HG03196 (cell line): Measurements from ENCODE around the gene PROX2.

Experiments
- ATAC-seq: cut with Tn5 transposase; IDR thresholded peaks from one replicate; pipeline ENCODE4 v1.9.1; 2021; ENCODE audit not compliant: unreplicated experiment

The PROX2 gene

DNA sequence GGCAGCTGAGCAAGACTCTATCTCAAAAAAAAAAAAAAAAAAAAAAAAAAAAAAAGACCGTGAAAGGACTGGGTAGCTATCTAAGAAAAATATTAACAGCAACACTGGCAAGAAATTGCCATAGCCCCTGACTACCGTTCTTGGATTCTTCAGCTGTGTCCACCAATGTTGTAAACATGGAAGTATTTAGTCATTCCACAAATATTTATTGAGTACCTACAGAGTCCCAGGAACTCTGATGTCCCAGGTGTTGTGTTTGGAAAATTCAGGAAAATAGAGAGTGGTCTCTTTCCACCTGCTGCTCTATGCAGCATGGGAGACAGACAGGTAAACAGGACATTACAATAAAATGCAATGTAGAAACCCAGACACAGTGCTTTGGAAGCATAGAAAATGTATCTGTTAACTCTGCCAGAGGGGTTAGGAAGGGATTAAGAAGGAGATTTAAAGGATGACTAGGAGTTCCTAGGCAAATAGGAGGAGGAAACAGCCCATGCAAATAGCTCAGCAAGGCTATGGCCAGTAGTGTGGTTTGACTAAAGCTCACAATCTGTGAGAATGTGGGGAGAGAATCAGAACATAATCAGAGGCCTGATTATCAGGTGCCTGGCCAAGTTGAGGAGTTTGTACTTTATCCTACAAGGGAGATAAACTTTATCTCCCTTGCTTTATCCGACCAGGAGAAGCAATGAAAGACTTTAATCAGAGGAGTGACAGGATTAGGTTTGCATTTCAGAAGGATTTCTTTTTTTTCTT lies 3.7 kb upstream of the PROX2 start:
- ATAC-seq: no peak

DNA sequence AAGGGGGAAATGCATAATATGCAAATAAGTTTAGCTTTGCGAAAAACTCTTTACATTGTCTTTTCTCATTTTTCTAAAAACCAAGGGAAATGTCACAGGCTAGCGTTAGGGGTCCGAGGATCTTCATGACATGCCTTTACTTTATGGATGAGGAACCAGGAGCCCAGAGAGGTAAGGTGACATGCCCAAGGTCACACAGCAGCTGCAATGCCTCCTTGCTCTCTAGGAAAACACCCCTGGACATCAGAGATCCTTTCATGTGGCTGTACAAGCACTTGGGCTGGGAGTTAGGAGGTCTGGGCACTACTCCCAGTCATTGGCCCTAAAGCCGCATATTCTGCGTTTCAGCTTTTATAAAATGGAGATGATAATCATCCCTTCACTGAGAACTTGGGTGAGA lies 741 bp downstream of the PROX2 start:
- no peak for ATAC-seq

DNA sequence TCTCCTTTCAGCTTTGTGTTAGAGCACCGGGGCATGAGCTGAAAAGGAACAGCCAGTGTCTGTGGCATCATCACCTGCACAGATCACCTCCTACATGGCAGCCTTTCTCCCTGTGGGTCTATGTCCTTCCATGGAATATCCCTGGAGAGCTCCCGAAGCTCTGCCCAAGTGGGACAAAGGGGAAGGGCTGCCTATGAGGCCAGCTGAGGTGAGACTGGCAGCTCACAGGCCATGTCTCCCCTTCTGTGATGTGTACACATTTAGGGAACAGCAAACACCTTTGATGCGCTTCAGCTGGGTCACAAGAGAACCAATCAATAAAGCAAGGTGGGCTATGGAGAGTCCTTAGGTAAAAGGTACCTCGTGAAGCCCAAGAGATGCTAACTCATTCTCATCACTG lies 4.1 kb downstream of the PROX2 start:
- no peak for ATAC-seq

DNA sequence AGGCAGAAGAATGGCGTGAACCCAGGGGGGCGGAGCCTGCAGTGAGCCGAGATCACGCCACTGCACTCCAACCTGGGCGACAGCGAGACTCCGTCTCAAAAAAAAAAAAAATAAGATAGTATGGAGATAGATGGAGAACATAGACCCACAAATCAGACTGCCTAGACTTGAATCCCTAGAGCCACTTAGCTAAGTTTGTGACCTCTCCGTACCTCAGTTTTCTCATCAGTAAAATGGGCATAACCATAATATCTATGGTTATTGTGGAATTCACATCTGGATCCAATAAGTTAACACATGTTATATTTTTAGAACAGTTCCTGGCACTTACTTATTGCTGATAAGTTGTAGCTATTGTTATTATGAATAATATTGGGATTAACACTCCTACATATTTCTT lies 7.2 kb downstream of the PROX2 start:
- no peak for ATAC-seq

DNA sequence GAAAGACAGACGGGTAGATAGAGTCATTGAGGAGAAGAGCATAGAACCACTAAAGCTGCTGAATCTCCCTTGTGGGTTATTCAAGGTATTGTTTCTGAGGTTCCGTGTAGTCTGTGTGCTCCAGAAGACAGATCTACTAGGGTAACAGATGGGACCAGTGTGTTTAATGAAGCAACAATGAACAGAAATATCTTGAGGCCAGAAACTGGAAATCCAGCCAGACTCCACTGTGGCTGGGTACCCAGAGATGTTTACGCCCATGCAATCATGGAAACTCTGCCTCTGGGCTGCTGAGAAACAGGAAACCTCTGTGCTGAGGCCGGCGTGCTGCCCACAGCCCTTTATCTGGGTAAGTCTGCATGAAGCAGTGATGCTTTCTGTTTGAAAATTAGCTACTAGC lies 8.3 kb downstream of the PROX2 start:
- ATAC-seq: no peak

DNA sequence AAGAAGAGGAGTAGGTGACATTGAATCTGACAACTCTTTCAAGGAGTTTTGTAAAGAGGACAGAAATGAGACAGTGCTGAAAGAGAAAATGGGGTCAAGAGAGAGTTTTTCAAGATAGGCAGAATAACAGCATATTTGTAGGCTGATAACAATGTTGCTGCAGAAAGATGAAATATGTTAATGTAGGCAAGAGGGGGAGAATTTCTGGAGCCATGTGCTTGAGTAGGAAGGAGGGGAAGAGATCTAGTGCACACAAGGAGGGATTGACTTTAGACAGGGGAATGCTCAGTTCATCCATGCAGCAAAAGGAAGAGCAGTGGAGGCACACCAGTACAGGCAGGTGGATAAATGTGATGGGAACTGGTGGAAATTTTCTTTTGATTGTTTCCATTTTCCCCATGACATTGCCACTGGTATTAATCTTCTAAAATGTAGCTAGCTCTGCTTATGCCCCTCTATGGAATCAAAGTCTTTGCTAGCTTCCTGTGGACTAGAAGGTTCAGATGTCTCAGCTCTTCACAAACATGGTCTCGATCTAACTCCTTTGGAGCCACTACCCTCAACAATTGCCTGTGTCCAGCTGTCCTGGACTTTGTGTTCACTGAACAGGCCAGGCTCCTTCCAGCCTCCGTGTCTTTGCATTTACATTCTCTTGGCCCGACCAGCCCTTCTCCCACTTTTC lies 9.1 kb downstream of the PROX2 start:
- no peak for ATAC-seq

DNA sequence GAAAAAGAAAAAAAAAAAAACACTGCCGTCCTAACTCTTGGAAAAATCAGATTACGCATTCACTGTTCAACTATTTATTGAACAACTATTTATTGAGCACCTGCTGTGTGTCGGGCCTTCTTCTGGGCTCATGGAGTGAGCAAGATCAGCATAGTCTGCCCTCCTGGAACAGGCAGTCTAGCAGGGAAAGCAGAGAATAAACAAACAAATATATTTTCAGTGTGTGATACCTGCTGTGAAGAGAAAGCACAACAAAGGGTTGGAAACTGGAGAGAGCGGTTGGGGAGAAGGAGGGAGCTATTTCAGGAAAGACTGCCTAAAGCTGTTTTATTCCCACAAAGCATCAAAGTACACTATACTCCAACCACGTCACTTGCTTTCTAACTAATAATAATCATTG lies 10.8 kb downstream of the PROX2 start:
- no peak for ATAC-seq

DNA sequence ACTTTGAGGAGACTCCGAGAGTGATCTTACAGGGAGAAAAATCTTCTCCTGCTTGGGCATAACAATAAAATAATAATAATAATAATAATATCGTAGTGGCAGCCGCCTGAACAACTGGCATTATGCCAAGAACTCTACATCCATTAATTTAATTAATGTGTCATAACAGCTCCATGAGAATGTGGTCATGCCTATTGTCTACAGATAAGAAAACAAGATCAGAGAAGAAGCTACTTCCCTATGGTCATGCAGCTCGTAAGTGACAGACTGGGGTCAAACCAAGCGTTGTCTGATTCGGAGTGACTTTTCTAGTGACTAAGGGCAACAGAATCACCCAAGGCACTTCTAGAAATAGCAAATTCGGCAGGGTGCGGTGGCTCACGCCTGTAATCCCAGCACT lies 11.7 kb downstream of the PROX2 start:
- no peak for ATAC-seq

DNA sequence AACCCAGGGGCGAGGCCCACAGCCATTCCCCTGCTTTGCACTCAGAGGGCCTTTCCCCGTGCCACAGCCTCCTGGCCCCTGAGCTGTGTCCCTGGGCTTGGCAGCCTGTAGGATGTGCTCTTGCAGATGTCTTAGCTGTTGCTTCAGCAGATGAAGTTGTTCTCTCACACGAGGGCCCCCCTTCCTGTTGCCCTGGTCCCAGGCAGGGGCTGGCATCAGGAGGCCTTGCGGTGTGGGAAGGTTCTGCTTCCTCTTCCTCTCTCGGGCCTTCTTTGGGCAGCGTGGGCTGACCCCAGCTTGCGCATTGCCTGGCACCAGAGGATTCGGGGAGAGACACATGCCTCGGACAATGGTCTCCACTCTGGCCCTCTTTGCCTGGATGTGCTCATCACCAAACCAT lies 12.7 kb downstream of the PROX2 start:
- ATAC-seq: no peak

DNA sequence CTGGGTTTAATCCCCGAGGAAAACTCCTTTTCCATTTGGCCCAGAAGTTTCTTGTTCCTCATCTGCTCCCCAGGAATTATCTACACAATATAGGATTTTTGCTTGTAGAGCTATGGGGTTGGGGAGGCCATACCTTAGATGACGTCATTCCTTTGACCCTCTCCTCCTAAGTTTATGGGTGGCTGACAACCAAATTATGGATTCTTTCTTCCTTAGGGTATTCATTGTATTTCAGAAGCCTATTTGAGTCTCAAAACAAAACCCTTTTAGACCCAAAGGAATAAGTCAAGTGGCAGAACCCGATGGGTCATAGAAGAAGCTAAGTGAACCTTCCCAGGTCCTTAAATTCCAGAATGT lies 14.2 kb downstream of the PROX2 start:
- ATAC-seq: no peak

DNA sequence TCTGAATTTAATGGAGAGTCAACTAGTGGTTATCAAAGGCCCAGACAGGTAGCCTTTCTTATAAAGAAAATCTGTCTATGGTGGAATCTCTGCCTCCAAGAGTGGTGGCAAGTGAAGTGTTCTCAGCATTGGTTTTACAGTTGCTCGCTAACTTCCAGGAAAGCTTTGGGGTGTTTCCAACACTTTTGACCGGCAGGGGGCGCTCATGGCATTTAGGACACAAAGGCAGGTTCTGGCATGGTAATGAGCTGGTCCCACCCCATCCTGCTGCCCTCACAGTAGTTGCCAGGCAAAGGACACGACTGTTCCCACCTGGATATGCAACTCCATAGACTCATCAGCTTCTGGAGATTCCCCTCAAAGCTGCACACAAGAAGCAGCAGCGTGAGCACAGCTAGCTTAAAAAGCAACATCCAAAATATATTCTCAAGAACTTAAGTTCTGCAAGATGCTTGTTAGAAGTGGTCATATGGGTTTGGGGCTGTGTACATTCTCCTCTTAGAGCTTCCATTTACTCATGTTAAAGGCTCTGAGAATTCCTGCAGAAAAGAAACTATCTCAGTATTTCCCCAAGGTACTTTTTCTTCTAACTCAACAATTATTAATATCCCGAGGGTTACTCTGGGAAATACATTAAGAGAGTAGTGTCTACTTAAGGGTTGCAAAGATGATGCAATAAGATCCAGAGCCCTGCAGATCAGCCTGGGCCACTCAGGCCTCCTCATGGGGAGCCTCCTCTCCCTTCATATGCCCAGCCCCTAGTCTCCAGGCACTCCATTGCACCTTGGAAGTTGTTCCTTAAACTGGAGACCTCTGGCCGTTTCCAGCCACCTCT lies 14.8 kb downstream of the PROX2 start:
- ATAC-seq: no peak

DNA sequence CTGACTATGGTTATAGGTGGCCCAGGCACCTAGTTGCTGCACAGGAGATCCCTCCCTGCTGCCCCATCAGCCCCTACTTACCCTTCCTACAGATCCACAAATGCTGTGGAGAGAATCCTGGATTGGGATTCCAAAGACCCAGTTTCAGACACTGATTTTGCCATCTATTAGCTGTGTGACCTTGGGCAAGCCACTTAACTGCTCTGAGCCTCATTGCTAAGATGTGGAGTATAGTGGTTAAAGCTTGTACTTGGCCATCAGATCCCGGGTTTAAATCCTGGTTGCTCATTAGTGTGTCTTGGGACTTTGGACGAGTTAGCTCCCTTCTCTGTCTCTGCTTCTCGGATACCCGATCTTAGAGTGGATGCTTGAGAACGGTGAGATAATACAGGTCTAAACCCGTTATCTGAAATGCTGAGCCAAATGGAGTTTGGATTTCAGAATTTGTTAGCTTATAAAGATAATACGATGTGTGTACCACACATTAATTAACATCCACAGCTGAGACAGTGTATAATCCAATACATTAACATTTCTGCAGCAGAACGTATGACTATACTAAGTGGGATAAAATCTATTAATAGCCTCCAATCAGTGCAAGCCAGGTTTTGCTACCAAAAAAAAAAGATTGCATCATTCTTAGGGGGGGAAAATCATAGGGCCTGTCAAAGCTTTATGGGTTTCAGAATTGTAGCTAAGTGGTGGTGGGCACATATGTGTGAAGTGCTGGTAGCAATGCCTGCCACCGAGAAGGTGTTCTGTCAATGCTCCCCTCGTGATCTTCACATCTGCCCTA lies 16.0 kb downstream of the PROX2 start:
- ATAC-seq: no peak

DNA sequence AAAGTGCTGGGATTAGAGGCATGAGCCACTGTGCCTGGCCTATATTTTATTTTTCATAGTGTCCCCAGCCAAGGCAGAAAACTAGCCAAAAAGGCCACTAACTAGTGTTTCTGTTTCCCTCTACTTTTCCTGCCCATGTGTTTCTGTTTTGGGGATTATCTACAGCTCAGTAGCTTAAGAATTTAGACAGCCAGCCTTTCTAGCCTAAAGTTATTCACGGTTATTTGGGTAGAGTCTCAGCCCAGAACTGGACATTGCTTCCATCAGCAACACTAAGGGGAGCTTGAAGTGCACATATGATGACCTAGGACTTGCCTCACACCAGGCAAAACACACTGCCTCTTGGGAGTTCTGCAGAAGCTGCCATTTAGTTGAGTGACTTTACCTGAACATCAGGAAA lies 17.9 kb downstream of the PROX2 start:
- no peak for ATAC-seq

DNA sequence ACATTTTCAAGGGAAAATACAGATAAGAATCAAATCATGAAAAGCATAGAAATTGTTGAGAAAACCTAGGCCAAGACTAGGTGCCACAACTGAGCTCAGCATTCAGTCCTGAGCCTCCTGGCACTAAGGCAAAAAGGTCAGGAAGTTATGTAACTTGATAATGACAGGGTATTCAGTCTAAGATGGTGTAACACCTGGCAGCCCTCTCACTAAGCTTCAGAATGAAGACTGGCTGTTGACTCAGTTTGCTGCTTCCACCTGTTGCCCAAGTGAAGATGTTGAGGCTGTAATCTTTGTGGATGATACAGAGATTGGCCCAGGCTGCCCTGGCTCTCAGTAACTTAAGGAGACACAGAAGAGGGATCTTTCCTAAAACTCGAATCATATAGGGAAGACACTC lies 19.6 kb downstream of the PROX2 start:
- ATAC-seq: no peak

DNA sequence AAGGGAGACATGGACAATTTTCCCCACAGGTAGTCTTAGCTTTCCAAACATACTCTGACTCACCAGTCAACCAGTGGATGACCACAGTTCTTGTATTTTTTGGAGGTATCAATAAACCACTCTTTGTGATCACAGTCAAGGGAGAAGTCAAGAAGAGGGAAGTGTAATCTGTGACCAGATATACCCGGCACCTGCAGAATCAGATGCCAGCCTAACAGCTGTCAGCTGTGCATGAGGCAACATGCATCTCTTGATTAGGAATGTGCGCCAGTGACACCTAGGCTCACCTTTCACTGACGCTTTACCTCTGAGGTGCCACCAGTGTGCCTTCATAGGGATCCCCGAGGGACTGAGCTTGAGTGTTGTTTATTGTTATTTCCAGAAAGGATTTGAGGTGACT lies 20.0 kb downstream of the PROX2 start:
- ATAC-seq: no peak

DNA sequence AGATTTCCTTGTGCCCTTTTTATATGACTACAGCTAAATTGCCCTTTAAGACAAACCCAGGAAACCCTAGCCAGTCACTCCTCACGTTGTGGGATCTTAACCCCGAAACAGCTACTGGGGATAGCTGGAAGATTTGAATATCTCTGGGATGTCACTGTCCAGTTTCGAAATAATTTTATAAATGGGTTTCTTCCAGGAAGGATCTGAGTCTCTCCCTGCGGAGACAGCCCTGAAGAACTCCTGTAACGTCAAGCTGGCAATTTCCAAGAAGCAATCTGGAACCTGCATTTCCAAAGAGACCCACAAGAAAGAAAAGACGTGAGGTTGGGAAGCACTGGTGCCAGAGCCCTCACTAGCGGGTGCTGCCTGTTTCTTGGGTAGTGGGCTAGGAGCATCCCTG lies 20.9 kb downstream of the PROX2 start:
- no peak for ATAC-seq

DNA sequence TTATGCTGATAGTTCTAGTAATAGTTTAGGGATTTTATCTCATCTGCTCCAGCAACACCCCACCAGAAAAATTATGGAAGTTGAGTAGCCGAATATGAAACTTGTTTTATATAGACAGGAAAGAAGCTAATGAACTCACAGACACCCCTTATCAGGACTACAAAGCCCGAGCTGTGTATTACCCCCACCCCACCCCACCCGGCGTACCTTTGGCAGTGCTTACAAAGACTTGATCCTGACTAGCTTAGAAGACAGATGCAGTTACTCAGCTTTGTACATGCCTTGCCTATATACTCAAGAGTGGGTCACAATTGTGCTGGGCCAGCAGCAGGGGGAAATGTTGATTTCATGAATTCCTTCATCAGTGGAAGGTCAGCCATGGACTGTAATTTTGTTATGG lies 22.4 kb downstream of the PROX2 start:
- no peak for ATAC-seq

DNA sequence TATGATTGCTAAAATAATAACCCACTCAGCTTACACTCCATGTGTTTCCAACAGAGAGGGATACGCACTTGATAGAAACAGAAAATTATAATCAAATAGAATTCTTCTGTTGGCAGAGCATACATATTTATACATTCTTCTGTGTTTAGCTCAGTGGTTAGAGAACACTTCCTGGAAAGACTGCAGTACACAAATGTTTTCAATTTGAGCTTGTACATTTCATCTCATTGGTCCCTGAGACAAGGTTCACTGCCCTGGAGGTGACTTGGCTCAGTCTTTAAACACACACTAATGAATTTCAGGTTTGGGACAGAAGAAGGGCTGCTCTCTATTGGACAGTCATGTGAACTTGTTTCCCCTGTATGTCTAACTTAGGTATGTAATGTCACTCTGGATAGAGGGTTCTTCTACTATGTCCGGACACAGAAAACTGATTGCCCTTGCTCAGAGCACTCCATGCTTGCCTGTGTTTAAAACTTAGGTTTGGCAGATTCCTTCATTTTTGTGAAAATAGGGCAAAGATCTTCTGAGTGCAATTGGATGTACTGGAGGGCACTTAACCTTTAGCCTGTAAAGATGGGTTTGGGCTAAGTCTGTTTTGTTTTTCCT lies 22.9 kb downstream of the PROX2 start:
- no peak for ATAC-seq

DNA sequence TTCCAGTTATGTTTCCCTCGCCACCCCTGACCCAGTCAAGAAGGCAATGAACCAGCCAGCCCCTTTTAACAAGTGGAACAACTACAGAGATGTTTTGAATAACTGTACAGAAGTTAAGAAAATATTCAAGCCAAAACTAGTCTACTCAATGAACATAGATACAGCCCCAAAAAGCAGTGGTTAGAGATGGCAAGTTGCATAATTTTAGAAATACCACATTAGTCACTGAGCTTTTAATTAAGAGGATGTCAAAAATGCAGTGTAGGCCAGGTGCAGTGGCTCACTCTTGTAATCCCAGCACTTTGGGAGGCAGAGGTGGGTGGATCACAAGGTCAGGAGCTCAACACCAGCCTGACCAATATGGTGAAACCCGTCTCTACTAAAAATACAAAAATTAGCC lies 27.2 kb downstream of the PROX2 start:
- no peak for ATAC-seq

DNA sequence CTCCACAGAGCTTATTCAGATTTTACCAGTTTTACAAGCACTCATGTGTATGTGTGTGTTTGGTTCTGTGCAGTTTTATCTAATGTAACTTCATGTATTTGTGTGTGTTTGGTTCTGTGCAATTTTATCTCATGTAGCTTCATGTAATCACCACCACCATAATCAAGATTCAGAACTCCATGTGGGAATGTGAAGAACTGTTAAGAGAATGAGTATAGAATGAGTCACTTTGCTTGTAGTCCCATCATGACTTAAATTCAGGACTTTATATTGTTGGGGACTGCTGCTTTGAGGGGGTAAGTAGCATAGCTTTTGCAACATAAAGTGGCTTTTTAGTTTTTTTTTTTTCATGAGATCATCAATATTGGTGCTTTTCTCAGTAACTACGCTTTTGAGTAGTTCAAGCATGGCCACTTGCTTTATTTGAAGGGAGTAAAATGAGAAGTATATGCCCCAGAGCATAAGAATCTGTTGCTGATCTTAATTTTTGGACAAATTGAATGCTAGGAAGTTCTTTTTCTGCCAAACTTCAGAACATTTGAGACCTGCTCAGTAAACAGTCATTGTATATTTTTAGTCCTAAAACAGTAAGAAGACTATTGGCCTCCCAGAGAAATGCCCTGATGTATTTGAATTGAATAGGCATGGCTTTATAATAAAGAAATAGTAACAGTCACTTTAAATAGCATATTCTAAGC lies 28.8 kb downstream of the PROX2 start:
- no peak for ATAC-seq
